HUES48 (cell line): ENCODE measurements around the gene COMMD10.
A peak's percentile ranks its signal among the peaks of the same experiment; 100 is the strongest.

Experiments used
- H3K27ac ChIP-seq: one replicate; pipeline ENCODE4 v1.7.0; 2013; ENCODE audit warnings: low read depth, low read length, inconsistent platforms
- H3K27me3 ChIP-seq: 2 replicates; pipeline ENCODE4 v1.6.1; 2013; ENCODE audit warnings: mild to moderate bottlenecking, low read length; ENCODE audit not compliant: control insufficient read depth, insufficient read depth
- H3K36me3 ChIP-seq: 2 replicates; pipeline ENCODE4 v1.6.1; 2013; ENCODE audit warnings: low read length; ENCODE audit not compliant: control insufficient read depth, insufficient read depth
- H3K4me1 ChIP-seq: 2 replicates; pipeline ENCODE4 v1.6.1; 2013; ENCODE audit warnings: mild to moderate bottlenecking, low read length; ENCODE audit not compliant: control insufficient read depth, insufficient read depth
- H3K4me3 ChIP-seq: 2 replicates; pipeline ENCODE4 v1.5.1; 2013; ENCODE audit warnings: mild to moderate bottlenecking, low read depth, low read length
- H3K9ac ChIP-seq: 2 replicates; pipeline ENCODE4 v1.6.1; 2013; ENCODE audit warnings: mild to moderate bottlenecking, low read depth, low read length, moderate library complexity
- H3K9me3 ChIP-seq: 2 replicates; pipeline ENCODE4 v1.6.1; 2013; ENCODE audit warnings: low read length; ENCODE audit not compliant: control insufficient read depth, insufficient read depth

COMMD10 gene

GRCh38 chr5:116084871-116085715, at the start of gene COMMD10:
Gene COMMD10, plus strand, starts transcription at chr5:116085025.
- H3K36me3 ChIP-seq, result peaks cover 11% of the 10 kb centered on the region
- peaks cover 16% of the 10 kb centered on the region; the same call in 1 of the 2 replicates for H3K4me1 ChIP-seq
- H3K27ac ChIP-seq, result peak within 1 kb of the TSS; percentile 81
- H3K27me3 ChIP-seq, result no peaks in the 10 kb centered on the region
- H3K9me3 ChIP-seq, result no peaks in the 10 kb centered on the region
- peak within 1 kb of the TSS; percentile 79 for H3K4me3 ChIP-seq
- peak within 1 kb of the TSS; percentile 83 for H3K9ac ChIP-seq

GRCh38 chr5:116035123-116035522, 49.7 kb upstream of the COMMD10 start:
- no peaks in the 10 kb centered on the region for H3K27me3 ChIP-seq
- peaks cover 22% of the 10 kb centered on the region for H3K4me1 ChIP-seq
- no peak overlapping the region for H3K9ac ChIP-seq
- H3K9me3 ChIP-seq, result no peaks in the 10 kb centered on the region
- no peaks in the 10 kb centered on the region for H3K36me3 ChIP-seq
- H3K27ac ChIP-seq, result no peak overlapping the region
- no peak overlapping the region for H3K4me3 ChIP-seq

DNA sequence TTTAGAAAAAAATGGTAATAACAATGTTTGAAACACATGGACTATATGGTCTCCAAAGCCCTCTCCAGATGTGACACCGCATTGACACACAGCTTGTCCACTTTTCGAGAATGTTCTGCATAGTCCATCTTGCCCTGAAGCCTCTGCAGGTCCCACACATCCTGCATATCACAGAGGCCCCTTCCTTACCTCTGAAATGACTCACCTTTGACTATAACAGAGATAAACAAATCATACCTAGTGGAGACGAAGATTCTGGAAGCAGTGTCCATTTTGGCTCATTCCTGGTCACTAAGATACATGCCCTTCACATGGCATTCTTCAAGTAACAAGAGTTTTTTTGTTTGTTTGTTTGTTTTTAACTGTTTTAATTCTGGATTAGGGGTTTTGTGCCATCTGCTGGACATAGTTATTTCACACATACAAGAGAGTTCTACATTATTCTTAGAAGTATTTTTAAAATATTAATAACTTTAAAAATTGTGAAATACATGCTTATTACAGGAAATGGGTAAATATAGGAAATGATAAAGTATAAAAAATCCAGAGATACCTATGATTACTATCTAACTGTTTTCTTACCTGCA, 47.5 kb upstream of the COMMD10 start:
- Histone ChIP-seq H3K27me3 (no peaks in the 10 kb centered on the region), H3K36me3 (no peaks in the 10 kb centered on the region), H3K4me3 (no peak overlapping the region), H3K9ac (no peak overlapping the region), H3K9me3 (no peaks in the 10 kb centered on the region), H3K4me1 (peaks cover 15% of the 10 kb centered on the region), H3K27ac (no peak overlapping the region)

GRCh38 chr5:116038817-116039216, 46.0 kb upstream of the COMMD10 start:
- Histone ChIP-seq H3K4me1 (peaks cover 13% of the 10 kb centered on the region), H3K27ac (no peak overlapping the region), H3K9me3 (no peaks in the 10 kb centered on the region), H3K9ac (no peak overlapping the region), H3K36me3 (no peaks in the 10 kb centered on the region), H3K27me3 (no peaks in the 10 kb centered on the region), H3K4me3 (no peak overlapping the region)

DNA sequence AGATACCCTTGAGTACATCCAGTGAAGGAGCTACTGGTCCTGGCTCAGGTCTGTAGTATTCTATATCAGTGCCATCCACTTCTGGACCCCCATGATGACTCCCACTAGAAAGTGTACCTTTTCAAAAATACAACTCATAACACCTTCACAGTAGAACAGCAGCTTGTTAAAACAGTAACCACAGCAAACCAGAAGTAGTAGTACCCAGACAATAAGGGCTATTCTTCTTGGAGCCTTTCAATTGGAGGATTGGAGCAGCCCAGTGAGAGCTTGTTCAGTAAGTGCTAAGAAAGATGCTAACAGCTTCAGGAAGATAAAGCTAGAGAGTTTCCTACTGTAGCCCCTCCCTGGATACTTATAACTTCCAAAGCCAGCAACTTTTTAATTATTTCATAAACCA, 42.5 kb upstream of the COMMD10 start:
- H3K4me3 ChIP-seq, result no peak overlapping the region
- no peak overlapping the region for H3K9ac ChIP-seq
- H3K4me1 ChIP-seq, result peaks cover 9% of the 10 kb centered on the region; the same call in 1 of the 2 replicates
- no peaks in the 10 kb centered on the region for H3K9me3 ChIP-seq
- H3K27me3 ChIP-seq, result no peaks in the 10 kb centered on the region
- H3K27ac ChIP-seq, result no peak overlapping the region
- no peaks in the 10 kb centered on the region for H3K36me3 ChIP-seq

DNA sequence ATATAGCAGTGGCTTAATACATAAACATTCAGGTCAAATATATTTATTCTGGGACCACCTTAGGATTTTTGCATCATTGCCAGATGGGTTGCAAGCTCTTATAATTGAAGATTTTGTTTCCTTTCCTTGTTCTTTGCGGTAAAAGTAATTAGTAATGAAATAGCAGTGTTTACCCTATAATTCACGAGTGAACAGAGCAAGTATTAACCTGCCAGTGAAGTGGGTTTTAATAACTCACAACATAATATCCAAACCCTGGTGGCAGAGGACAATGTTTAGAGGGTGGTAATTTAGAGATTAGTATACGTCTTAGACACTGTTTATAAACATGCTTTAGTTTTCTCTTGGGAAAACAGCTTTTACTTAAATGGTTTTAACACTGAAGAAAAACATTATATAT, 40.8 kb upstream of the COMMD10 start:
- Histone ChIP-seq H3K9ac (no peak overlapping the region), H3K27me3 (no peaks in the 10 kb centered on the region), H3K4me1 (no peaks in the 10 kb centered on the region)

DNA sequence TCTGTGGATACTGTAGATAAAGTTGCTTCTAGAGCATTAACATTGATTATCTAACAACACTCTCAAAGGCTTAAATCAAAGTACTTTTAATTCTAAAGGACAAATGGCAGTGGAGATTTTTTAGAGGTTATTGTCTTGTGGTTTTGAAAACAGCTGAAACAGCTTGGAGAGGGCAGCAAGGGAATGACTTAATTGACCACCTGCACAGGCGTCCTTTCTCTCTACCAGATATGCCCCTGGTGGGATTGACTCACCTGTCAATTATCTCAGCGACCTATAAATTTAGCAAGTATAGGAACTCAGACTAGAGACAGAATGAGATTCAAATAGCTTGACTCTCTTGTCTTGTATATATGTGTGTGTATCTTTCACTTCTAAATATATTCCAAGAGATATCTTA, 39.0 kb upstream of the COMMD10 start:
- no peak overlapping the region for H3K9ac ChIP-seq
- no peaks in the 10 kb centered on the region for H3K4me1 ChIP-seq

More for the DNA sequence above, 40.8 kb upstream of the COMMD10 start:
- Histone ChIP-seq H3K9me3 (no peaks in the 10 kb centered on the region), H3K36me3 (no peaks in the 10 kb centered on the region), H3K27ac (no peak overlapping the region), H3K4me3 (no peak overlapping the region)

GRCh38 chr5:116046261-116046660, 38.6 kb upstream of the COMMD10 start:
- Histone ChIP-seq H3K36me3 (no peaks in the 10 kb centered on the region), H3K27me3 (no peaks in the 10 kb centered on the region), H3K27ac (no peak overlapping the region), H3K9me3 (no peaks in the 10 kb centered on the region), H3K9ac (no peak overlapping the region), H3K4me3 (no peak overlapping the region), H3K4me1 (no peaks in the 10 kb centered on the region)

More for the DNA sequence above, 39.0 kb upstream of the COMMD10 start:
- no peaks in the 10 kb centered on the region for H3K36me3 ChIP-seq
- no peak overlapping the region for H3K27ac ChIP-seq
- H3K27me3 ChIP-seq, result no peaks in the 10 kb centered on the region
- no peak overlapping the region for H3K4me3 ChIP-seq
- H3K9me3 ChIP-seq, result no peaks in the 10 kb centered on the region

- H3K9ac ChIP-seq, result no peak overlapping the region
- H3K27me3 ChIP-seq, result no peaks in the 10 kb centered on the region
- no peaks in the 10 kb centered on the region for H3K36me3 ChIP-seq
- no peaks in the 10 kb centered on the region for H3K9me3 ChIP-seq
- no peak overlapping the region for H3K4me3 ChIP-seq
- H3K27ac ChIP-seq, result no peak overlapping the region
- no peaks in the 10 kb centered on the region for H3K4me1 ChIP-seq
Observed at GRCh38 chr5:116046823-116047222, 38.0 kb upstream of the COMMD10 start.

- H3K9ac ChIP-seq, result no peak overlapping the region
- H3K36me3 ChIP-seq, result no peaks in the 10 kb centered on the region
- H3K27me3 ChIP-seq, result no peaks in the 10 kb centered on the region
- no peak overlapping the region for H3K27ac ChIP-seq
- H3K9me3 ChIP-seq, result no peaks in the 10 kb centered on the region
- H3K4me3 ChIP-seq, result no peak overlapping the region
- no peaks in the 10 kb centered on the region for H3K4me1 ChIP-seq
Observed at GRCh38 chr5:116058346-116058936, 26.4 kb upstream of the COMMD10 start.

DNA sequence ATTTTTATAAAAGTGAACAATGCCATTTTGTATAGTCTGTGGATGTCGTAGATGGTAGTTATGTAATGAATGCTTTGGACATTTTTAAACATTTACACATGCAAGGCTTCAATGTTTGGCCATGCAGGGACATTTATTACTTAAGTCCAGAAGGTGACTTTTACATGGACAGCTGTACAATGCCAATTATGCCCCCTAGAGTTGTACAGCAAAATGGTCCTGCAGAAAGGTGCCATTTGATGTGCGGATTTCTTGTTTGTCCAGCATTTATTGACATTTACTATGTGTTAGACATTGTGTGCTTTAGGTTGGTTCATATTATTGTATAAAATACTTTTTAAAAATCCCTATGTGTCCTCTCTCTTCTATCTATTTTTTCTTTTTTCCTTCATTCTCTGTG, 22.5 kb upstream of the COMMD10 start:
- Histone ChIP-seq H3K27ac (no peak overlapping the region), H3K4me3 (no peak overlapping the region), H3K4me1 (no peaks in the 10 kb centered on the region), H3K36me3 (no peaks in the 10 kb centered on the region), H3K27me3 (no peaks in the 10 kb centered on the region), H3K9me3 (no peaks in the 10 kb centered on the region), H3K9ac (no peak overlapping the region)
